Natural killer cell (primary cell): ENCODE measurements around the gene GUSB. TPM values are rescaled to one million over a fixed set of nuclear protein-coding genes. Genes with fewer than 3 reads are reported as not detected.
"Not testable (repeated sequence)": the region's sequence is repeated elsewhere in the genome, so short reads cannot be mapped to it uniquely, and the experiment has no call there.

Source experiments
- ATAC-seq, 3 donors: fragments of 150-1000 bp in 2 of 3; fragments of 200-7000 bp in 1 of 3; cut with Tn5 transposase; 1 replicate in 1 of 3; 2 replicates in 2 of 3; pipeline ENCODE4 v1.10.0; 2021; ENCODE audit warnings: mild to moderate bottlenecking in 2 of 3, moderate library complexity in 2 of 3
- DNase-seq, 2 donors: peaks; one replicate each; pipeline versions ENCODE4 v3.0.0 to v3.0.0-alpha.2; 2013 to 2021; ENCODE audit warnings: mixed read lengths in 1 of 2
- H3K27ac ChIP-seq: one replicate; pipeline ENCODE4 v1.5.1; 2013; ENCODE audit warnings: mild to moderate bottlenecking, low read length
- H3K27me3 ChIP-seq: one replicate; pipeline ENCODE4 v1.6.1; 2013; ENCODE audit warnings: low read length; ENCODE audit not compliant: control insufficient read depth, insufficient read depth
- H3K36me3 ChIP-seq: one replicate; pipeline ENCODE4 v1.6.1; 2013; ENCODE audit warnings: low read length; ENCODE audit not compliant: control insufficient read depth, insufficient read depth
- H3K4me1 ChIP-seq: one replicate; pipeline ENCODE4 v1.6.1; 2013; ENCODE audit warnings: low read length; ENCODE audit not compliant: control insufficient read depth, insufficient read depth
- H3K4me3 ChIP-seq: one replicate; pipeline ENCODE4 v1.5.1; 2013; ENCODE audit warnings: low read length
- H3K9me3 ChIP-seq: one replicate; pipeline ENCODE4 v1.6.1; 2013; ENCODE audit warnings: low read length; ENCODE audit not compliant: control insufficient read depth, insufficient read depth
- H3K27ac Mint-ChIP-seq, 2 donors: one replicate each; pipeline ENCODE4 v1.8.0; 2022; ENCODE audit warnings: mild to moderate bottlenecking in 2 of 2, mixed read lengths in 2 of 2, moderate library complexity in 1 of 2
- H3K27me3 Mint-ChIP-seq, 2 donors: one replicate each; pipeline ENCODE4 v1.8.0; 2022; ENCODE audit warnings: low read depth in 2 of 2, mixed read lengths in 2 of 2
- H3K36me3 Mint-ChIP-seq: one replicate; pipeline ENCODE4 v1.8.0; 2022; ENCODE audit warnings: mixed read lengths
- H3K4me1 Mint-ChIP-seq, 2 donors: one replicate each; pipeline ENCODE4 v1.8.0; 2022; ENCODE audit warnings: mixed read lengths in 2 of 2
- H3K4me3 Mint-ChIP-seq: one replicate; pipeline ENCODE4 v1.8.0; 2022; ENCODE audit warnings: mild to moderate bottlenecking, moderate library complexity, mixed read lengths
- H3K9me3 Mint-ChIP-seq, 2 donors: one replicate each; pipeline ENCODE4 v1.8.0; 2022; ENCODE audit warnings: mixed read lengths in 2 of 2
- WGBS: methylation state at CpG from one replicate; pipeline ENCODE4 v1.1.7; 2013; ENCODE audit warnings: missing lambda C conversion rate; ENCODE audit not compliant: insufficient coverage; 5-methylcytosine and 5-hydroxymethylcytosine counted together
- intact Hi-C: fragments of 100-400 bp; cut with micrococcal nuclease; formaldehyde crosslinking; loops from one replicate; pipeline ENCODE4 v1.14.2; 2022
- total RNA-seq, 4 donors: library from RNA; stranded (reverse); fragments of 120-200 nt in 1 of 4; gene quantifications; one replicate each; pipeline versions ENCODE4 v1.2.3 to v1.2.4, GENCODE V29; 2013 to 2022
- TF ChIP-seq, protein P1 (sequence below): fragments of 200-600 bp; IDR thresholded peaks from one replicate; pipeline ENCODE4 v1.8.0; 2022; ENCODE audit warnings: antibody characterized with exemption

Gene GUSB
- total RNA-seq, 3 donors from 2014 or later (not counting 1 experiment from before 2014, with no cell fraction given), result 68.8 to 94.5 (median 85.7) TPM

GRCh38 chr7:65966146-65966545, 15.9 kb downstream of the GUSB start:
- DNase-seq, result no peak
- Histone ChIP-seq H3K4me3 (no peak overlapping the region), H3K4me1 (no peaks in the 10 kb centered on the region), H3K9me3 (no peaks in the 10 kb centered on the region), H3K36me3 (peaks cover 73% of the 10 kb centered on the region), H3K27me3 (no peaks in the 10 kb centered on the region), H3K27ac (no peak overlapping the region)
- no peaks in the 10 kb centered on the region for H3K27me3 Mint-ChIP-seq
- TF ChIP-seq, protein P1, sequence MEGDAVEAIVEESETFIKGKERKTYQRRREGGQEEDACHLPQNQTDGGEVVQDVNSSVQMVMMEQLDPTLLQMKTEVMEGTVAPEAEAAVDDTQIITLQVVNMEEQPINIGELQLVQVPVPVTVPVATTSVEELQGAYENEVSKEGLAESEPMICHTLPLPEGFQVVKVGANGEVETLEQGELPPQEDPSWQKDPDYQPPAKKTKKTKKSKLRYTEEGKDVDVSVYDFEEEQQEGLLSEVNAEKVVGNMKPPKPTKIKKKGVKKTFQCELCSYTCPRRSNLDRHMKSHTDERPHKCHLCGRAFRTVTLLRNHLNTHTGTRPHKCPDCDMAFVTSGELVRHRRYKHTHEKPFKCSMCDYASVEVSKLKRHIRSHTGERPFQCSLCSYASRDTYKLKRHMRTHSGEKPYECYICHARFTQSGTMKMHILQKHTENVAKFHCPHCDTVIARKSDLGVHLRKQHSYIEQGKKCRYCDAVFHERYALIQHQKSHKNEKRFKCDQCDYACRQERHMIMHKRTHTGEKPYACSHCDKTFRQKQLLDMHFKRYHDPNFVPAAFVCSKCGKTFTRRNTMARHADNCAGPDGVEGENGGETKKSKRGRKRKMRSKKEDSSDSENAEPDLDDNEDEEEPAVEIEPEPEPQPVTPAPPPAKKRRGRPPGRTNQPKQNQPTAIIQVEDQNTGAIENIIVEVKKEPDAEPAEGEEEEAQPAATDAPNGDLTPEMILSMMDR, result no peak
- H3K9me3 Mint-ChIP-seq, result no peaks in the 10 kb centered on the region
- ATAC-seq, result no peak
- H3K36me3 Mint-ChIP-seq, result peaks cover 16% of the 10 kb centered on the region
- no peak overlapping the region for H3K4me3 Mint-ChIP-seq
- H3K27ac Mint-ChIP-seq, result peak overlapping the region in 1 of 2 donors; percentile 29
- WGBS, result 95% methylated on average over 6 of the region's 6 CpGs
- intact Hi-C loops, result no loop called here
- no peaks in the 10 kb centered on the region for H3K4me1 Mint-ChIP-seq

- DNase-seq, H3K9me3 Mint-ChIP-seq, H3K27me3 ChIP-seq, H3K9me3 ChIP-seq, H3K27ac ChIP-seq, H3K27me3 Mint-ChIP-seq, H3K27ac Mint-ChIP-seq, ATAC-seq, H3K4me1 Mint-ChIP-seq, H3K4me3 Mint-ChIP-seq, intact Hi-C loops, H3K4me3 ChIP-seq, H3K4me1 ChIP-seq: not testable (repeated sequence)
- H3K36me3 Mint-ChIP-seq, result peaks cover 16% of the 10 kb centered on the region
- 90% methylated on average over 2 of the region's 3 CpGs for WGBS
- peaks cover 75% of the 10 kb centered on the region for H3K36me3 ChIP-seq
These were observed 17.3 kb downstream of the GUSB start for GRCh38 chr7:65964671-65965070.

GRCh38 chr7:65962033-65962432, 20.0 kb downstream of the GUSB start:
- WGBS, result 98% methylated on average over 6 of the region's 6 CpGs
- Histone ChIP-seq H3K36me3 (peaks cover 54% of the 10 kb centered on the region), H3K4me3 (no peak overlapping the region), H3K9me3 (no peaks in the 10 kb centered on the region), H3K27ac (no peak overlapping the region), H3K27me3 (no peaks in the 10 kb centered on the region), H3K4me1 (no peaks in the 10 kb centered on the region)
- peaks cover 16% of the 10 kb centered on the region for H3K36me3 Mint-ChIP-seq
- ATAC-seq (no peak), DNase-seq (no peak)
- H3K27ac Mint-ChIP-seq, result no peak overlapping the region
- no peaks in the 10 kb centered on the region for H3K4me1 Mint-ChIP-seq
- TF ChIP-seq, protein P1, result no peak
- H3K9me3 Mint-ChIP-seq, result no peaks in the 10 kb centered on the region
- H3K4me3 Mint-ChIP-seq, result no peak overlapping the region
- no peaks in the 10 kb centered on the region for H3K27me3 Mint-ChIP-seq
- intact Hi-C loops, result no loop called here

DNA sequence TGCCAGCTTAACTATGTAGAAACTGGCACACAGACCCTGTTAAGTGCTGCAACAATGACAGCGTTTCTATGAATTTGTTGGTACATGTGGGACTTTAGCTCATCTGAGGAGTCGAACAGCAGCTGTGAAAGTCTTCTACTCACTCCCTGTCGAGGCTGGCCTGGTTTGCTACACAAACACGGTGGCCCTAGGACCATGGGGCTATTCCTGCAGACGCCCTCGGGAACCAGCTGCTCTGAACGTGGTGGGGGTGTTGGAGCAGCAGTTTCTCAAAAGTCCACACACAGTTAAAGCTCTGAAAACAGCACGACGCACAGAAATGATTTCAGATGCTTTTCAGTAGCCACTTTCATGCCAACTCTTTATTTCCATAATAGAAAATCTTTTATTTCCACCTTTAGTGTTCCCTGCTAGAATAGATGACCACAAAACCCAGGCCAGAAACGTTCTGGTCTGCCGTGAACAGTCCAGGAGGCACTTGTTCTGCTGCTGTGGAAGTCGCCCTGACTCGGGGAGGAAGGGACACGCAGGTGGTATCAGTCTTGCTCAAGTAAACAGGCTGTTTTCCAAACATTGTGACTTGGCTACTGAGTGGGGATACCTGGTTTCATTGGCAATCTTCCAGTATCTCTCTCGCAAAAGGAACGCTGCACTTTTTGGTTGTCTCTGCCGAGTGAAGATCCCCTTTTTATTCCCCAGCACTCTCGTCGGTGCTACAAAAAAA, 21.5 kb downstream of the GUSB start:
- ATAC-seq, result no peak
- Histone ChIP-seq H3K4me3 (no peak overlapping the region), H3K27me3 (no peaks in the 10 kb centered on the region), H3K4me1 (no peaks in the 10 kb centered on the region), H3K27ac (no peak overlapping the region), H3K9me3 (no peaks in the 10 kb centered on the region), H3K36me3 (peaks cover 51% of the 10 kb centered on the region)
- Mint-ChIP-seq H3K4me3 (no peak overlapping the region), H3K27ac (no peak overlapping the region), H3K36me3 (peaks cover 16% of the 10 kb centered on the region), H3K27me3 (no peaks in the 10 kb centered on the region), H3K9me3 (no peaks in the 10 kb centered on the region), H3K4me1 (no peaks in the 10 kb centered on the region)
- intact Hi-C loops, result no loop called here
- 94% methylated on average over 19 of the region's 19 CpGs for WGBS
- TF ChIP-seq, protein P1, result no peak
- no peak for DNase-seq
